Heart left ventricle (tissue), 16 donors: Measurements from ENCODE around the gene SEC23B. TPM values are rescaled to one million over a fixed set of nuclear protein-coding genes. Genes with fewer than 3 reads are reported as not detected.
"Not testable (repeated sequence)": the region's sequence is repeated elsewhere in the genome, so short reads cannot be mapped to it uniquely, and the experiment has no call there.

Experiments used
- ATAC-seq, 4 donors: fragments of 200-7000 bp; cut with Tn5 transposase; one replicate each; pipeline ENCODE4 v1.9.1; 2020 to 2022; ENCODE audit warnings: moderate library complexity in 4 of 4, mild to moderate bottlenecking in 3 of 4, moderate number of reproducible peaks in 1 of 4
- DNase-seq, 5 donors: peaks; one replicate each; pipeline ENCODE4 v3.0.0-alpha.2; 2020
- H3K27ac ChIP-seq, 12 donors: fragments of 200-600 bp; sonication (generic) in 4 of 12; one replicate each; pipeline versions ENCODE4 v1.5.0 to v1.8.0; 2016 to 2022; ENCODE audit warnings: mild to moderate bottlenecking in 2 of 12
- H3K27me3 ChIP-seq, 9 donors: fragments of 200-600 bp; sonication (generic) in 2 of 9; one replicate each; pipeline versions ENCODE4 v1.5.1 to v1.8.0; 2016 to 2022; ENCODE audit warnings: mild to moderate bottlenecking in 3 of 9
- H3K36me3 ChIP-seq, 9 donors: fragments of 200-600 bp; sonication (generic) in 2 of 9; one replicate each; pipeline versions ENCODE4 v1.5.0 to v1.8.0; 2018 to 2022; ENCODE audit warnings: mild to moderate bottlenecking in 2 of 9
- H3K4me1 ChIP-seq, 12 donors: fragments of 200-600 bp; sonication (generic) in 4 of 12; one replicate each; pipeline versions ENCODE4 v1.5.0 to v1.8.0; 2016 to 2022; ENCODE audit warnings: mild to moderate bottlenecking in 3 of 12
- H3K4me3 ChIP-seq, 12 donors: fragments of 200-600 bp; sonication (generic) in 4 of 12; one replicate each; pipeline versions ENCODE4 v1.5.0 to v1.8.0; 2017 to 2022; ENCODE audit warnings: mild to moderate bottlenecking in 9 of 12, moderate library complexity in 4 of 12
- H3K9me3 ChIP-seq, 12 donors: fragments of 200-600 bp; sonication (generic) in 4 of 12; one replicate each; pipeline versions ENCODE4 v1.5.0 to v1.8.0; 2016 to 2022; ENCODE audit warnings: mild to moderate bottlenecking in 1 of 12
- CTCF ChIP-seq, 12 donors: fragments of 200-600 bp; sonication (generic) in 4 of 12; IDR thresholded peaks; one replicate each; pipeline versions ENCODE4 v1.5.0 to v1.8.0; 2018 to 2022; ENCODE audit warnings: antibody characterized with exemption in 12 of 12, mild to moderate bottlenecking in 5 of 12
- POLR2A ChIP-seq, 2 donors: fragments of 450-650 bp; IDR thresholded peaks; one replicate each; pipeline ENCODE4 v1.6.1; 2017; ENCODE audit warnings: antibody characterized with exemption in 2 of 2, mild to moderate bottlenecking in 2 of 2, moderate library complexity in 2 of 2
- WGBS, 4 donors: extraction: QIAGEN DNeasy Blood & Tissue Kit in 2 of 4; methylation state at CpG; one replicate each; pipeline versions ENCODE4 v1.1.5 to v1.1.7; 2013 to 2018; 5-methylcytosine and 5-hydroxymethylcytosine counted together
- intact Hi-C, 10 donors: fragments of 100-400 bp; cut with DNase I; formaldehyde crosslinking; loops; one replicate each; pipeline versions ENCODE4 v1.11.1 to v1.14.2; 2022
- polyA plus RNA-seq, 2 donors: library from polyadenylated mRNA; stranded (reverse); fragments of 200-250 nt; gene quantifications; one replicate each; pipeline ENCODE4 v1.2.3, GENCODE V29; 2013
- total RNA-seq, 9 donors: library from RNA; depleted of rRNA in 2 of 9; stranded (reverse); fragments of >200 nt in 2 of 9; fragmentation: NEBNext Ultra II Directional in 3 of 9; extraction: Animal tissue kit (Norgen Biotek cat#: 25700) in 3 of 9; gene quantifications; one replicate each; pipeline versions ENCODE4 v1.1.0 to v1.2.4, GENCODE V29; 2016 to 2023
- donor health status: ischemic (EF 13 %, LVEDD 7.1; RV severe dilation, severe dysfunction).
- donor health status: healthy with polysubstance abuse.
- donor health status: DM: no; HTN: yes; CAD: no.
- donor health status: DM: no; HTN: no; CAD: no.
- donor health status: ischemic (EF 25% LVEDD 6.9; RV normal size, moderate dysfunction).
- donor health status: ischemic (EF 25% LVEDD 5.7; RV mildly dilated, moderate dysfunction).
- donor health status: healthy.
- donor health status: DM: yes; HTN: yes; CAD: no.
- donor health status: ischemic (EF 35%, LVEDD 5.7; RV mildly dilated, moderate dysfunction).
- donor health status: nonischemic (EF 11% LVEDD 7.7; RV severe dilation, severe dysfunction).
- donor health status: DM: yes; HTN: yes; CAD: no.
- donor health status: PGD.
- donor health status: ischemic (EF 29% LVEDD 5.4; RV normal size, mild dysfunction).
- donor health status: nonischemic (EF 23%, LVEDD 6.1; RV moderate dilation, normal function).

The SEC23B gene
- total and polyA plus RNA-seq, 11 donors, result 1.8 to 29.2 (median 11.9) TPM

- H3K27ac ChIP-seq, result peak overlapping the region in 1 of 12 donors; percentile 28
- 90 to 95% (median 92%) methylated on average over 1 of the region's 1 CpG for WGBS, 4 donors
- no peaks in the 10 kb centered on the region for H3K27me3 ChIP-seq
- H3K9me3 ChIP-seq, result no peaks in the 10 kb centered on the region
- no peak for TF ChIP-seq CTCF (IDR thresholded peaks at IDR 0.05)
- no peak for TF ChIP-seq POLR2A (IDR thresholded peaks at IDR 0.05)
- peaks cover 0 to 69% (median 57%) of the 10 kb centered on the region in 9 donors for H3K36me3 ChIP-seq
- H3K4me3 ChIP-seq, result no peak overlapping the region
- ATAC-seq (no peak), DNase-seq (no peak)
- H3K4me1 ChIP-seq, result peaks cover 0 to 49% (median 10%) of the 10 kb centered on the region in 12 donors
- intact Hi-C loops, result loop anchor here in 1 of 10 donors (5.0 kb wide), 1 partner anchor 56 kb away; the partner anchor contains the start of gene SMIM26
These were observed 3.8 kb downstream of the SEC23B start for GRCh38 chr20:18511571-18511970.

GRCh38 chr20:18513208-18513607 is 5.5 kb downstream of the SEC23B start:
- Histone ChIP-seq H3K4me3 (no peak overlapping the region), H3K27ac (no peak overlapping the region), H3K36me3 (peaks cover 0 to 80% (median 67%) of the 10 kb centered on the region in 9 donors), H3K4me1 (peaks cover 0 to 43% (median 7%) of the 10 kb centered on the region in 12 donors), H3K27me3 (no peaks in the 10 kb centered on the region), H3K9me3 (no peaks in the 10 kb centered on the region)
- no peak for TF ChIP-seq POLR2A (IDR thresholded peaks at IDR 0.05)
- no peak for TF ChIP-seq CTCF (IDR thresholded peaks at IDR 0.05)
- intact Hi-C loops, result loop anchor here in 1 of 10 donors (5.0 kb wide), 1 partner anchor 54 kb away; the partner anchor contains the start of gene SMIM26
- 89 to 94% (median 93%) methylated on average over 7 of the region's 7 CpGs for WGBS, 4 donors
- ATAC-seq, result no peak
- no peak for DNase-seq

DNA sequence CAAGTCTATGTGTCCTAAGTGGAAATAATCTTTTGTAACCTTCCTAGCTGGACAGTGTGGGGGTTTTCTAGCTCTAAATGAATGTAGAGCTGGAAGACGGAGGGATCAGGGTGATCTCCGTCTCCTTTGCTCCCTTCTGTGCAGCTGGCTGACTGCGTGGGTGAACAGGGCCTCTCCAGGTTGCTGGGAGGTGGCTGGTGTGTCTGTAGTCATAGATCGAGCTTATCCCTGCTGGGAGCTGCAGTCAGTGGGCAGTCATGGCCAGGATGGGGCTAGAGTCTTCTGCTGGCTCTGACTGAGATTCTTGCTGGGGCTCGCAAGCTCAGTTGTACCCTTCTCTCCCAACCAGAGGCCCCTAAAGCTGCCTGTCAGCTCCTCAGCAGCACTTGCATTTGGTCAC is 6.4 kb downstream of the SEC23B start:
- Histone ChIP-seq H3K9me3 (no peaks in the 10 kb centered on the region), H3K27ac (no peak overlapping the region), H3K27me3 (no peaks in the 10 kb centered on the region), H3K36me3 (peaks cover 0 to 80% (median 67%) of the 10 kb centered on the region in 9 donors), H3K4me1 (peaks cover 0 to 33% (median 0%) of the 10 kb centered on the region in 12 donors), H3K4me3 (no peak overlapping the region)
- ATAC-seq (no peak), DNase-seq (no peak)
- 84 to 91% (median 89%) methylated on average over 4 to 5 of the region's 5 CpGs for WGBS, 4 donors
- intact Hi-C loops, result loop anchor here in 1 of 10 donors (5.0 kb wide), 1 partner anchor 53 kb away; the partner anchor contains the start of gene SMIM26
- no peak for TF ChIP-seq POLR2A (IDR thresholded peaks at IDR 0.05)
- TF ChIP-seq CTCF (IDR thresholded peaks at IDR 0.05), result no peak

GRCh38 chr20:18515973-18516372 is 8.2 kb downstream of the SEC23B start:
- H3K36me3 ChIP-seq, result peaks cover 0 to 70% (median 56%) of the 10 kb centered on the region in 9 donors
- H3K4me3 ChIP-seq, result no peak overlapping the region
- no peak for DNase-seq
- no peak for TF ChIP-seq CTCF (IDR thresholded peaks at IDR 0.05)
- TF ChIP-seq POLR2A (IDR thresholded peaks at IDR 0.05), result no peak
- peaks cover 0 to 19% (median 0%) of the 10 kb centered on the region in 12 donors for H3K4me1 ChIP-seq
- H3K27me3 ChIP-seq, result no peaks in the 10 kb centered on the region
- no peaks in the 10 kb centered on the region for H3K9me3 ChIP-seq
- ATAC-seq, result no peak
- no peak overlapping the region for H3K27ac ChIP-seq
- intact Hi-C loops, result no loop called here

DNA sequence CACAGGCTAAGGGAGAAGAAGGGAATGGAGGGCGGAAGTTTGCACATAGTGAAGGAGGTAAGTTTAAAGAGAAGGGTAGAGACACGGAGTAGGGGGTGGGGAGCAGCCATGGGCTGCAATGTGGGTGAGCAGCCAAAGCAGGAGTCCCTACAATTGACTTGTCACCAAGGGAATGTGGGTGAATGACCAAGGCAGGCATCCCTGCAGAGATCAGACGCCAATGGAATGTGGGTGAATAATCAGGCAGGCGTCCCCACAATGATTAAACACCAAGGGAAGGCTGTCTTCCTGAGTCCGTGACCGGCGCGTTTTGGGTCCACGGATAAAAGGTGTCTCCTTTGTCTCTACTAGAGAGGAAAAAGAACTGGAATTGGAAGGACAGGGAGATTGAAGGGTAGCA is 14.3 kb downstream of the SEC23B start:
- H3K9me3 ChIP-seq, H3K4me1 ChIP-seq, H3K27ac ChIP-seq, intact Hi-C loops, H3K27me3 ChIP-seq, ATAC-seq, H3K4me3 ChIP-seq, DNase-seq: not testable (repeated sequence)
- peaks cover 0 to 55% (median 47%) of the 10 kb centered on the region in 9 donors for H3K36me3 ChIP-seq
- 92 to 96% (median 95%) methylated on average over 9 of the region's 9 CpGs for WGBS, 4 donors
